HG03039 (cell line): Measurements from ENCODE around the gene PCGF5.
"Not testable (repeated sequence)": the region's sequence is repeated elsewhere in the genome, so short reads cannot be mapped to it uniquely, and the experiment has no call there.

Experiments used
- ATAC-seq: cut with Tn5 transposase; IDR thresholded peaks from one replicate; pipeline ENCODE4 v1.9.1; 2021; ENCODE audit warnings: mild to moderate bottlenecking, moderate library complexity; ENCODE audit not compliant: unreplicated experiment

The PCGF5 gene

GRCh38 chr10:91208642-91209041 lies 11.8 kb upstream of the PCGF5 start:
- ATAC-seq = no peak

- no peak for ATAC-seq
These were observed 10.4 kb upstream of the PCGF5 start for GRCh38 chr10:91210014-91210413.

GRCh38 chr10:91210435-91210834 lies 10.0 kb upstream of the PCGF5 start:
- ATAC-seq = peak; percentile 72

GRCh38 chr10:91211675-91212074 lies 8.8 kb upstream of the PCGF5 start:
- ATAC-seq = no peak

GRCh38 chr10:91214911-91215310 lies 5.6 kb upstream of the PCGF5 start:
- ATAC-seq = no peak

GRCh38 chr10:91215384-91215783 lies 5.1 kb upstream of the PCGF5 start:
- ATAC-seq = no peak

GRCh38 chr10:91219371-91220193 lies 881 bp upstream of the PCGF5 start:
- ATAC-seq = no peak

- peak; percentile 30 for ATAC-seq
These were observed 652 bp downstream of the PCGF5 start for GRCh38 chr10:91220954-91221675.

- no peak for ATAC-seq
These were observed 5.6 kb downstream of the PCGF5 start for GRCh38 chr10:91226093-91226492.

- no peak for ATAC-seq
These were observed 7.1 kb downstream of the PCGF5 start for GRCh38 chr10:91227576-91227975.

GRCh38 chr10:91229683-91230082 lies 9.2 kb downstream of the PCGF5 start:
- no peak for ATAC-seq

- ATAC-seq = no peak
These were observed 17.7 kb downstream of the PCGF5 start for GRCh38 chr10:91238191-91238590.

- no peak for ATAC-seq
These were observed 19.3 kb downstream of the PCGF5 start for GRCh38 chr10:91239789-91240188.

- no peak for ATAC-seq
These were observed 22.5 kb downstream of the PCGF5 start for GRCh38 chr10:91242940-91243339.

- ATAC-seq = no peak
These were observed 27.1 kb downstream of the PCGF5 start for GRCh38 chr10:91247360-91248111.

- ATAC-seq = no peak
These were observed 29.2 kb downstream of the PCGF5 start for GRCh38 chr10:91249700-91250099.

- no peak for ATAC-seq
These were observed 29.9 kb downstream of the PCGF5 start for GRCh38 chr10:91250341-91250740.

- no peak for ATAC-seq
These were observed 31.1 kb downstream of the PCGF5 start for GRCh38 chr10:91251430-91252056.

- no peak for ATAC-seq
These were observed 32.8 kb downstream of the PCGF5 start for GRCh38 chr10:91253300-91253699.

- no peak for ATAC-seq
These were observed 36.8 kb downstream of the PCGF5 start for GRCh38 chr10:91257310-91257709.

GRCh38 chr10:91260417-91260816 lies 40.0 kb downstream of the PCGF5 start:
- ATAC-seq = not testable (repeated sequence)
